Endothelial cell of umbilical vein (primary cell): ENCODE results near the gene C6orf132. TPM values are rescaled to one million over a fixed set of nuclear protein-coding genes. Genes with fewer than 3 reads are reported as not detected.

Experiments
- BruUV-seq: library from RNA; stranded (reverse); fragments of 400-500 nt; replicated peaks from 2 replicates; lab custom pipeline; 2021; lab: Mats Ljungman, UMichigan
- CTCF ChIA-PET: fragments of 300-600, 350-600 bp; sonication (Branson Sonifier 250); formaldehyde crosslinking; loops from one replicate; lab custom pipeline; 2021; ENCODE audit warnings: antibody characterized with exemption, inconsistent platforms; lab: Charles Lee
- POLR2A ChIA-PET: fragments of 300-600, 350-600 bp; sonication (Branson Sonifier 250); formaldehyde crosslinking; loops from one replicate; lab custom pipeline; 2021; ENCODE audit warnings: antibody characterized with exemption, inconsistent platforms; lab: Charles Lee
- DNase-seq: peaks from one replicate; pipeline ENCODE4 v3.0.0-alpha.2; 2011; ENCODE audit warnings: low read depth, low spot score
- FAIRE-seq: peaks from 2 replicates; lab custom pipeline; 2011; peaks lifted over from hg19 to GRCh38; lab: Jason Lieb, UNC
- H2AFZ ChIP-seq: 2 replicates; pipeline ENCODE4 v1.6.0; 2012; ENCODE audit warnings: low read depth, low read length, control low read depth, inconsistent platforms
- H3K27ac ChIP-seq: 2 replicates; pipeline ENCODE4 v1.5.1; 2011; ENCODE audit warnings: low read depth, mild to moderate bottlenecking, control low read depth, low read length, moderate library complexity; ENCODE audit not compliant: insufficient read depth
- H3K27me3 ChIP-seq, 2 experiments: 2 replicates each; pipeline versions ENCODE4 v1.6.0 to v1.6.1; 2011; ENCODE audit warnings: low read length in 2 of 2, mixed read lengths in 1 of 2; ENCODE audit not compliant: control insufficient read depth in 2 of 2, insufficient read depth in 2 of 2
- H3K36me3 ChIP-seq, 2 experiments: 2 replicates in 1 of 2; 3 replicates in 1 of 2; pipeline ENCODE4 v1.5.1; 2011; ENCODE audit warnings: low read length in 2 of 2, mild to moderate bottlenecking in 1 of 2, moderate library complexity in 1 of 2; ENCODE audit not compliant: control insufficient read depth in 2 of 2, insufficient read depth in 2 of 2; ENCODE audit errors: extremely low read depth in 1 of 2
- H3K4me1 ChIP-seq: 3 replicates; pipeline ENCODE4 v1.5.1; 2011; ENCODE audit warnings: mild to moderate bottlenecking, low read length; ENCODE audit not compliant: control insufficient read depth, insufficient read depth; ENCODE audit errors: extremely low read depth
- H3K4me2 ChIP-seq: 2 replicates; pipeline ENCODE4 v1.6.1; 2011; ENCODE audit warnings: low read length, control low read depth, mixed read lengths; ENCODE audit not compliant: insufficient read depth
- H3K4me3 ChIP-seq, 3 experiments: fragments of 200-600 bp in 1 of 3; sonication (generic), shearing (Covaris generic) in 1 of 3; replicated peaks in 1 of 3; 2 replicates each; pipeline ENCODE4 v1.5.1; 2011 to 2016; ENCODE audit warnings: control low read depth in 3 of 3, low read length in 3 of 3, mild to moderate bottlenecking in 2 of 3, inconsistent platforms in 1 of 3, low read depth in 1 of 3, moderate library complexity in 1 of 3; ENCODE audit not compliant: insufficient read depth in 1 of 3
- H3K79me2 ChIP-seq: 2 replicates; pipeline ENCODE4 v1.6.0; 2012; ENCODE audit warnings: low read length, inconsistent platforms; ENCODE audit not compliant: control insufficient read depth, insufficient read depth
- H3K9ac ChIP-seq: replicated peaks from 2 replicates; pipeline ENCODE3; 2011; ENCODE audit warnings: low read length, control low read depth; ENCODE audit not compliant: insufficient read depth; ENCODE audit errors: extremely low read depth
- H3K9me1 ChIP-seq: replicated peaks from 3 replicates; pipeline ENCODE4 v1.6.0; 2011; ENCODE audit warnings: mild to moderate bottlenecking, low read length; ENCODE audit not compliant: control insufficient read depth, insufficient read depth; ENCODE audit errors: extremely low read depth
- H3K9me3 ChIP-seq: replicated peaks from 2 replicates; pipeline ENCODE4 v1.5.1; 2012; ENCODE audit warnings: low read length, inconsistent platforms; ENCODE audit not compliant: control insufficient read depth, insufficient read depth
- H4K20me1 ChIP-seq: replicated peaks from 2 replicates; pipeline ENCODE3; 2011; ENCODE audit warnings: mild to moderate bottlenecking, low read length; ENCODE audit not compliant: control insufficient read depth, insufficient read depth; ENCODE audit errors: extremely low read depth
- CTCF ChIP-seq, 2 donors: IDR thresholded peaks; 1 replicate in 1 of 2; 2 replicates in 1 of 2; pipeline ENCODE4 v1.5.1; 2011; ENCODE audit warnings: low read length in 2 of 2, mild to moderate bottlenecking in 2 of 2, moderate library complexity in 2 of 2, control low read depth in 1 of 2, inconsistent platforms in 1 of 2, low read depth in 1 of 2; ENCODE audit not compliant: insufficient read depth in 1 of 2; ENCODE audit errors: extremely low read depth in 1 of 2
- EZH2 ChIP-seq: IDR thresholded peaks from 2 replicates; pipeline ENCODE4 v1.6.1; 2012; ENCODE audit warnings: borderline replicate concordance, low read depth, mild to moderate bottlenecking, moderate library complexity, low read length, inconsistent platforms; ENCODE audit not compliant: severe bottlenecking
- FOS ChIP-seq: IDR thresholded peaks from 2 replicates; pipeline ENCODE4 v1.6.1; 2011; ENCODE audit warnings: mild to moderate bottlenecking, low read length, moderate library complexity, borderline replicate concordance; ENCODE audit not compliant: insufficient read depth
- GATA2 ChIP-seq: IDR thresholded peaks from 2 replicates; pipeline ENCODE4 v1.7.0; 2011; ENCODE audit warnings: low read depth, mild to moderate bottlenecking, moderate library complexity, mixed read lengths, low read length; ENCODE audit not compliant: insufficient read length, insufficient read depth
- JUN ChIP-seq: IDR thresholded peaks from 2 replicates; pipeline ENCODE4 v1.6.1; 2011; ENCODE audit warnings: borderline replicate concordance, low read depth; ENCODE audit not compliant: insufficient read length, insufficient read depth
- MAX ChIP-seq: IDR thresholded peaks from 2 replicates; pipeline ENCODE4 v1.6.1; 2011; ENCODE audit not compliant: insufficient read depth, insufficient read length
- MYC ChIP-seq: IDR thresholded peaks from one replicate; pipeline ENCODE4 v1.6.1; 2011; ENCODE audit warnings: mild to moderate bottlenecking, low read depth, low read length
- POLR2A ChIP-seq: IDR thresholded peaks from 2 replicates; pipeline ENCODE4 v1.6.1; 2012; ENCODE audit warnings: low read depth, mild to moderate bottlenecking, control low read depth, low read length
- POLR2AphosphoS5 ChIP-seq: IDR thresholded peaks from 2 replicates; pipeline ENCODE4 v1.6.1; 2012; ENCODE audit warnings: low read depth, mild to moderate bottlenecking, control low read depth, low read length, moderate library complexity; ENCODE audit not compliant: insufficient read depth
- dilution Hi-C: fragments of 300-500 bp; cut with MboI; formaldehyde crosslinking; loops from one replicate; pipeline ENCODE4 v1.15.0; 2019; ENCODE audit warnings: low sequenced_read_pairs; ENCODE audit not compliant: extremely low pct_ligation_motif_present
- intact Hi-C: fragments of 100-400 bp; cut with micrococcal nuclease; formaldehyde crosslinking; loops from one replicate; pipeline ENCODE4 v1.10.0; 2022
- polyA plus RNA-seq, 4 experiments: library from polyadenylated mRNA; depleted of rRNA in 3 of 4; stranded (reverse) in 3 of 4; unstranded in 1 of 4; fragments of >200 nt; gene quantifications; 2 replicates each; pipeline versions ENCODE4 v1.2.1 to v1.2.3, GENCODE V29; 2011 to 2012; ENCODE audit warnings: missing spikeins in 1 of 4
- total RNA-seq: library from RNA; stranded (reverse); gene quantifications from 2 replicates; pipeline ENCODE4 v1.2.3, GENCODE V29; 2021

The C6orf132 gene
- total and polyA plus RNA-seq, 2 donors (not counting 3 experiments of a cell fraction or from before 2014, with no cell fraction given) = 0.15 to 0.71 TPM

- no peaks in the 10 kb centered on the region for H3K9me3 ChIP-seq
- no TSS peak for BruUV-seq
- peaks cover 2 to 28% of the 10 kb centered on the region in 2 experiments for H3K36me3 ChIP-seq
- no peak for TF ChIP-seq MYC
- no peak for TF ChIP-seq FOS
- no peak for TF ChIP-seq POLR2AphosphoS5
- no peak for TF ChIP-seq MAX
- no peak for TF ChIP-seq JUN
- TF ChIP-seq EZH2 = no peak
- peak; percentile 77 to 84 for TF ChIP-seq CTCF (IDR thresholded peaks at IDR 0.05; ENCODE audit: extremely low read depth in 1 of 2, insufficient read depth in 1 of 2, low read depth in 1 of 2, low read length in 2 of 2)
- TF ChIP-seq GATA2 = no peak
- peak; percentile 10 for TF ChIP-seq POLR2A
- intact Hi-C loops = loop anchor here (1.0 kb wide), 3 partner anchors 29 to 139 kb away; no protein-coding TSS in a partner anchor
- H3K4me2 ChIP-seq = no peak overlapping the region
- CTCF ChIA-PET = interaction anchor here (0.8 to 4.0 kb wide), 9 partner anchors 26 to 155 kb away, joined by 3 to 33 read pairs (median 9); no protein-coding TSS in a partner anchor
- no peaks in the 10 kb centered on the region for H3K9me1 ChIP-seq
- no peaks in the 10 kb centered on the region for H3K4me1 ChIP-seq
- peaks cover 3% of the 10 kb centered on the region for H4K20me1 ChIP-seq
- no peak overlapping the region for H3K27ac ChIP-seq
- POLR2A ChIA-PET = no interaction called here
- no peak overlapping the region for H3K4me3 ChIP-seq
- dilution Hi-C loops = no loop called here
- DNase-seq (peak; percentile 72), FAIRE-seq (peak; percentile 78)
- H2AFZ ChIP-seq = no peak overlapping the region
- H3K27me3 ChIP-seq = no peaks in the 10 kb centered on the region
- no peaks in the 10 kb centered on the region for H3K79me2 ChIP-seq
- H3K9ac ChIP-seq = no peak overlapping the region
Observed at GRCh38 chr6:42075159-42075838, 67.1 kb downstream of the C6orf132 start.
